Vagina (tissue), 2 donors: Measurements from ENCODE around the gene PTPRM. TPM values are rescaled to one million over a fixed set of nuclear protein-coding genes. Genes with fewer than 3 reads are reported as not detected.
A peak's percentile ranks its signal among the peaks of the same experiment; 100 is the strongest.

ENCODE experiments used
- DNase-seq, 2 donors: peaks; one replicate each; pipeline ENCODE4 v3.0.0-alpha.2; 2017; ENCODE audit errors: extremely low spot score in 2 of 2
- H3K27ac ChIP-seq: fragments of 200-600 bp; sonication (generic); one replicate; pipeline ENCODE4 v1.5.1; 2019
- H3K27me3 ChIP-seq: fragments of 200-600 bp; sonication (generic); one replicate; pipeline ENCODE4 v1.5.1; 2019
- H3K36me3 ChIP-seq, 2 donors: fragments of 200-600 bp; sonication (generic); one replicate each; pipeline ENCODE4 v1.5.1; 2017 to 2019
- H3K4me1 ChIP-seq: fragments of 200-600 bp; sonication (generic); one replicate; pipeline ENCODE4 v1.5.1; 2019
- H3K4me3 ChIP-seq, 2 donors: fragments of 200-600 bp; sonication (generic); 1 replicate in 1 of 2; 2 replicates in 1 of 2; pipeline ENCODE4 v1.5.1; 2016 to 2019
- H3K9me3 ChIP-seq: fragments of 200-600 bp; sonication (generic); one replicate; pipeline ENCODE4 v1.5.1; 2019
- CTCF ChIP-seq, 3 experiments: fragments of 450-650 bp in 2 of 3; fragments of 200-600 bp in 1 of 3; sonication (generic) in 1 of 3; IDR thresholded peaks; one replicate each; pipeline ENCODE4 v1.5.1; 2017 to 2019; ENCODE audit warnings: antibody characterized with exemption in 3 of 3, mild to moderate bottlenecking in 2 of 3, moderate library complexity in 2 of 3
- POLR2A ChIP-seq, 2 donors: fragments of 450-650 bp; IDR thresholded peaks; one replicate each; pipeline ENCODE4 v1.6.1; 2017; ENCODE audit warnings: antibody characterized with exemption in 2 of 2, mild to moderate bottlenecking in 2 of 2, moderate library complexity in 2 of 2
- POLR2AphosphoS5 ChIP-seq, 2 donors: sonication (generic); formaldehyde crosslinking; IDR thresholded peaks; one replicate each; pipeline ENCODE4 v1.9.0; 2017; ENCODE audit warnings: antibody characterized with exemption in 2 of 2, mild to moderate bottlenecking in 2 of 2, low read depth in 1 of 2; ENCODE audit not compliant: insufficient read depth in 1 of 2
- intact Hi-C: fragments of 100-400 bp; cut with DNase I; formaldehyde crosslinking; loops from one replicate; pipeline ENCODE4 v1.15.1; 2023
- total RNA-seq: library from RNA; depleted of rRNA; stranded (reverse); fragments of >200 nt; gene quantifications from one replicate; pipeline ENCODE4 v1.2.3, GENCODE V29; 2016

The PTPRM gene
- total RNA-seq, 1 donor from 2014 or later, result 60.2 TPM

GRCh38 chr18:8350628-8351027 lies 783.5 kb downstream of the PTPRM start:
- Histone ChIP-seq H3K36me3 (no peaks in the 10 kb centered on the region), H3K27ac (no peak overlapping the region), H3K4me1 (no peaks in the 10 kb centered on the region), H3K4me3 (no peak overlapping the region), H3K9me3 (no peaks in the 10 kb centered on the region), H3K27me3 (no peaks in the 10 kb centered on the region)
- TF ChIP-seq CTCF (IDR thresholded peaks at IDR 0.05), result no peak
- TF ChIP-seq POLR2AphosphoS5 (IDR thresholded peaks at IDR 0.05; ENCODE audit: insufficient read depth in 1 of 2, low read depth in 1 of 2), result no peak
- no peak for TF ChIP-seq POLR2A (IDR thresholded peaks at IDR 0.05)
- peak in 1 of 2 donors; percentile 49 for DNase-seq
- intact Hi-C loops, result no loop called here

- intact Hi-C loops, result no loop called here
- Histone ChIP-seq H3K9me3 (no peaks in the 10 kb centered on the region), H3K4me3 (no peak overlapping the region), H3K36me3 (no peaks in the 10 kb centered on the region), H3K4me1 (no peaks in the 10 kb centered on the region), H3K27me3 (no peaks in the 10 kb centered on the region), H3K27ac (no peak overlapping the region)
- TF ChIP-seq CTCF (IDR thresholded peaks at IDR 0.05) (no peak), POLR2AphosphoS5 (IDR thresholded peaks at IDR 0.05; ENCODE audit: insufficient read depth in 1 of 2, low read depth in 1 of 2) (no peak), POLR2A (IDR thresholded peaks at IDR 0.05) (no peak)
- DNase-seq, result peak in 1 of 2 donors; percentile 60
These were observed 784.0 kb downstream of the PTPRM start for GRCh38 chr18:8351161-8351560.

- Histone ChIP-seq H3K36me3 (no peaks in the 10 kb centered on the region), H3K4me3 (no peak overlapping the region), H3K9me3 (no peaks in the 10 kb centered on the region), H3K27ac (no peak overlapping the region), H3K27me3 (no peaks in the 10 kb centered on the region), H3K4me1 (no peaks in the 10 kb centered on the region)
- peak; percentile 14 to 20 for DNase-seq
- intact Hi-C loops, result no loop called here
- TF ChIP-seq POLR2A (IDR thresholded peaks at IDR 0.05), result no peak
These were observed 787.2 kb downstream of the PTPRM start for GRCh38 chr18:8354304-8354703.

- Histone ChIP-seq H3K9me3 (no peaks in the 10 kb centered on the region), H3K27ac (no peak overlapping the region), H3K36me3 (no peaks in the 10 kb centered on the region), H3K4me1 (no peaks in the 10 kb centered on the region), H3K4me3 (no peak overlapping the region), H3K27me3 (no peaks in the 10 kb centered on the region)
- peak in 1 of 2 donors; percentile 44 for DNase-seq
- TF ChIP-seq POLR2A (IDR thresholded peaks at IDR 0.05) (no peak), POLR2AphosphoS5 (IDR thresholded peaks at IDR 0.05; ENCODE audit: insufficient read depth in 1 of 2, low read depth in 1 of 2) (no peak)
- intact Hi-C loops, result no loop called here
These were observed 788.9 kb downstream of the PTPRM start for GRCh38 chr18:8356001-8356400.

- no peaks in the 10 kb centered on the region for H3K27me3 ChIP-seq
- TF ChIP-seq CTCF (IDR thresholded peaks at IDR 0.05), result no peak
- no peak for TF ChIP-seq POLR2AphosphoS5 (IDR thresholded peaks at IDR 0.05; ENCODE audit: insufficient read depth in 1 of 2, low read depth in 1 of 2)
- no peak for TF ChIP-seq POLR2A (IDR thresholded peaks at IDR 0.05)
- intact Hi-C loops, result no loop called here
- no peak overlapping the region for H3K27ac ChIP-seq
- H3K9me3 ChIP-seq, result no peaks in the 10 kb centered on the region
- DNase-seq, result peak in 1 of 2 donors; percentile 25
- H3K4me3 ChIP-seq, result no peak overlapping the region
- no peaks in the 10 kb centered on the region for H3K36me3 ChIP-seq
- no peaks in the 10 kb centered on the region for H3K4me1 ChIP-seq
These were observed 790.2 kb downstream of the PTPRM start for GRCh38 chr18:8357320-8357719.

GRCh38 chr18:8358033-8358765 lies 791.1 kb downstream of the PTPRM start:
- intact Hi-C loops, result no loop called here
- Histone ChIP-seq H3K27ac (no peak overlapping the region), H3K4me3 (no peak overlapping the region), H3K9me3 (no peaks in the 10 kb centered on the region), H3K36me3 (no peaks in the 10 kb centered on the region), H3K27me3 (no peaks in the 10 kb centered on the region), H3K4me1 (no peaks in the 10 kb centered on the region)
- TF ChIP-seq POLR2A (IDR thresholded peaks at IDR 0.05) (no peak), POLR2AphosphoS5 (IDR thresholded peaks at IDR 0.05; ENCODE audit: insufficient read depth in 1 of 2, low read depth in 1 of 2) (no peak), CTCF (IDR thresholded peaks at IDR 0.05) (no peak)
- peak; percentile 25 to 65 for DNase-seq
